Stimulated activated CD4-positive, alpha-beta T cell treated with anti-CD3 and anti-CD28 coated beads, Interleukin-1b, Interleukin-23, amount 100 ng/mL, for 4 hours (primary cell): ENCODE results near the gene ADISSP.
A peak's percentile ranks its signal among the peaks of the same experiment; 100 is the strongest.

ENCODE experiments used
- DNase-seq, 2 donors: peaks; one replicate each; pipeline ENCODE4 v3.0.0-alpha.2; 2020; ENCODE audit warnings: low read depth in 2 of 2

The ADISSP gene

GRCh38 chr20:3716195-3716834 is 51.2 kb downstream of the ADISSP start:
- DNase-seq = peak in 1 of 2 donors; percentile 6

GRCh38 chr20:3714092-3714491 is 53.5 kb downstream of the ADISSP start:
- DNase-seq = no peak

GRCh38 chr20:3712279-3712873 is 55.2 kb downstream of the ADISSP start, which contains the start of gene SIGLEC1:
SIGLEC1 (minus strand) TSS chr20:3712600; CDS start chr20:3707128, 5,472 bp downstream.
- DNase-seq = no peak

DNA sequence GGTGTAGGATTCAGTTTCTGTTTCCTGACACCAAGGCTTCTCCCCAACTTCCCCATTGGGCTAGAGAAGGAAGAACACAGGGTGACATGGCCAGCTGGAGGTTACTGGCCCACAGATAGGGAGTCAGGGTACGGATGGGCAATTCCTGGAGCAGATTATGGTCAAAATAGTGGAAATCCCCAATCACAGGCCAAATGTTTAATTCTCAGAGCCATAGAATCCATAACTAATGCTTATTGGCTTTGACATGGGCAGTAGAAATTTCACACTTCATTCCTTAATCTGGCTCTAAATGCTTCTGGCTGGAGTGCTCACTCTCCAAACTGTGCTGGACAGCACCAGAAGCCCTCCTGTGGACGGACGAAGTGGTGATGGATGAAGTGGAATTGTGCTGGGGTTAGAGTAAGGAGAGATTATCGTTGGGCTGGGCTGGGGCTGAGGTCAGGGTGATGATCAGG is 56.0 kb downstream of the ADISSP start:
- DNase-seq = no peak

DNA sequence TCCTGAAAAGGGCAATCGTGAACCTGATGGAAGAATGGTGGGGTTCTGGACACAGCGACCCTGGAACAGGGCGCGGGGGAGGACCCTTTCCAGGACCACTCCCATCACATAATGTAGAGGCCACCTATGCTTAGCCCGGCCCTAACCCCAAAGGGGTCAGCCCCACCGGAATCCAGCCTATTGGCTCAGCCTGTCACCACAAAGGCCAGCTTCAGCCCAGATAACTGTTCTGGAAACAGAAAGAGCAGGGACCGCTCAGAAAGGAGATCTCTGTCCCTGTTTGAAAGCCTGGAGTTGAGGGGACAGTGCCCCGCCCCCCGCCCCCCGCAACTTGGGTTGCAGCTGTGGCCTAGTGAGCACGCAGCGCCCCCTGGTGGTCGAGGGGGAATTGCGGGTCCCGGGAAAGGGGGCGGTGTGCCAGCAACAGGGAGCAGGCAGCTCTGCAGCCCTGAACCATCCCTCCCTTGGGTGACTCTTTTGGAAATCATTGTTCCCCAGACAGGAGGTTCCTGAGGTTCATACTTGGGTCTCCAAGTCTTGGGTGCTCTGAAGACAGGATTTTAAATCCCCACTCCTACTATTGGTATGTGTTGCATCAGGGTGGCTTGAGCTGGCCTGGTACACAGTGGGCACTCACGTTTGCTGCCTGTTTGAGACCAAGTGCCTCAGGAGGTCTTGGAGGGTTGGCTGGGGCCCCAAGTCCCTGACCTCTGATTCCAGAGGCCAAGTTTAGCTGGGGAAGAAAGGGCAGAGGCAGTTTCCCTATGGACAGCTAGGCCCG is 56.7 kb downstream of the ADISSP start:
- DNase-seq = peak; percentile 69 to 73

DNA sequence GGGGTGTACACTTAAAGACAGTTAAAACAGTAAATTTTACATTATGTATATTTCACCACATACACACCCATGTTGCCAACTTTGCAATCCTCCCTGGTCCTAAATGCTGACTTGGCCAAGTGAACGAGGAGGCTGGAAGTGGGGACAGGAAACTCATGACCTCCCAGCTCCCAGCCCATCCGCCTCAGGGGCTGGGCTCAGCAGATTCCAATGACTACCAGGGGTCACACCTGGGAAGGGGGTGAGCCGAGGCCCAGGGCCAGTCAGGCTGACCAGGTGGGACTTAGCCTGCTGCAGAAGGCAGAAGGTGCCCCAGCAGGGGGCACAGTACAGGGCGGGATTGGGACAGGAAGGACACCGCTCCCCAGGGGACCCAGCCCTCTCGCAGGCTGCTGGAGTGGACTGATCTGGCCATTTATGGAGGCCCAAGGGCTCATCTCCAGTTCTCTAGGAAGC is 57.5 kb downstream of the ADISSP start:
- no peak for DNase-seq

GRCh38 chr20:3707508-3707899 is 60.0 kb downstream of the ADISSP start:
- no peak for DNase-seq

DNA sequence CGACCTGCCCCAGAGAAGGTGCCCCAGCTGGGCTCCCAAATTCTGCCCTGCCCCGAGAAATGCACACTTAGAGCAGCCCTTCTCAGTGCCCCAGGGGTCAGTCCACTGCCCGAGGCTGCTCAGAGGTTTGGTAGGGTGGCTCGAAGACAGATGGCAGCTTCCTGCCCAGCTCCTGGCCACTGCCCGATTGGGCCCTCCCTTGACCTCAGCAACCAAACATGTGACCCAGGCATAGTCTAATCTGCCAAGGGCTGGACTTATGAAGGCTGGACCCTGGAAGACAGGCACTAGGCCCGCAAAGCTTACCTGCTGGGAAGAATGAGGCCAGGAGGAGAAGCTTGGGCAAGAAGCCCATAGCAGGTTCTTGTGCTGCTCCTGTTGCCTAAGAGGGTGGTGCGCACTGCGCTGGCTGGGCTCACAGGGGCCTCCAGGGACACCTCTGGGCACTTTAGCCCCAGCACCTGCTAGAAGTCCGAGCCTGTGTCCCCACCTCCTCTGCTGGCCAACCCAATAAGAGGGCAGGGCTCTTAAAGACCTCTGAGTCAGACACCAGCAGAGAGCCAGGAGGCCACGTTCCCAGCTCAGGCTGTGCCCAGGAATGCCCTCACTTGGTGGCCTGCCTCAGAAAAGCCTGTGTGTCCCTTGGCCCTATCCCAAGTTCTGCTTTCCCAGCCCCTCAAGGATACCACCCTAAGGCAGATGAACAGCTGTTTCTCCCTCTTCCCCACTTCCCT is 60.6 kb downstream of the ADISSP start:
- DNase-seq = no peak

GRCh38 chr20:3705970-3706739 is 61.4 kb downstream of the ADISSP start:
- DNase-seq = no peak

- DNase-seq = no peak
These were observed 62.0 kb downstream of the ADISSP start for GRCh38 chr20:3705491-3705969.

DNA sequence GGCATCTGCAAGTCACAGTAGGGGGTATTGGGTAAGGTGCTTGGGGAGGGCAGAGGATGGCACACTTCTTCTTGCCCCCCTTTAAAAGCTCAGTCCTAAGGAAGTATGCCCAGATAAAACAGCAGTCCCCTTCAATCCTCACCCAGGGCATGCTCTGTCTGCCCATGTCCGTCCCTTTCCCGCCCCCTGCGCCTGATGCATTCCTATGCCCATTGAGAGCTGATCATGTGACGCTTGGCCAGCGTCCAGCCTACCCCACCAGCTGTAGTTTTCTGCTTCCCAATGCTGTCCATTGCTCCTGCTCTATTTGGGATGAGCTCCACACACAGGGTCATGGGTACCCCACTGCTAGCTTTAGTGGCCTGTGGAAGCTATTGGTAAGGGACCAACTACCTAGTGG is 63.5 kb downstream of the ADISSP start:
- no peak for DNase-seq
